Right lung (tissue), 5 donors: ENCODE results near the gene CSPG4. TPM values are rescaled to one million over a fixed set of nuclear protein-coding genes. Genes with fewer than 3 reads are reported as not detected.
A peak's percentile ranks its signal among the peaks of the same experiment; 100 is the strongest.

Experiments
- DNase-seq, 2 donors: peaks; one replicate each; pipeline ENCODE4 v3.0.0-alpha.2; 2013
- polyA plus RNA-seq, 5 donors: library from polyadenylated mRNA; unstranded; fragments of 120-200 nt; gene quantifications; one replicate each; pipeline versions ENCODE4 v1.2.1 to v1.2.3, GENCODE V29; 2013; ENCODE audit warnings: inconsistent platforms in 1 of 5, low replicate concordance in 1 of 5; ENCODE audit not compliant: insufficient read length in 5 of 5, insufficient read depth in 1 of 5

Gene CSPG4
- polyA plus RNA-seq, 5 donors, result 12.0 to 38.6 (median 22.6) TPM

DNA sequence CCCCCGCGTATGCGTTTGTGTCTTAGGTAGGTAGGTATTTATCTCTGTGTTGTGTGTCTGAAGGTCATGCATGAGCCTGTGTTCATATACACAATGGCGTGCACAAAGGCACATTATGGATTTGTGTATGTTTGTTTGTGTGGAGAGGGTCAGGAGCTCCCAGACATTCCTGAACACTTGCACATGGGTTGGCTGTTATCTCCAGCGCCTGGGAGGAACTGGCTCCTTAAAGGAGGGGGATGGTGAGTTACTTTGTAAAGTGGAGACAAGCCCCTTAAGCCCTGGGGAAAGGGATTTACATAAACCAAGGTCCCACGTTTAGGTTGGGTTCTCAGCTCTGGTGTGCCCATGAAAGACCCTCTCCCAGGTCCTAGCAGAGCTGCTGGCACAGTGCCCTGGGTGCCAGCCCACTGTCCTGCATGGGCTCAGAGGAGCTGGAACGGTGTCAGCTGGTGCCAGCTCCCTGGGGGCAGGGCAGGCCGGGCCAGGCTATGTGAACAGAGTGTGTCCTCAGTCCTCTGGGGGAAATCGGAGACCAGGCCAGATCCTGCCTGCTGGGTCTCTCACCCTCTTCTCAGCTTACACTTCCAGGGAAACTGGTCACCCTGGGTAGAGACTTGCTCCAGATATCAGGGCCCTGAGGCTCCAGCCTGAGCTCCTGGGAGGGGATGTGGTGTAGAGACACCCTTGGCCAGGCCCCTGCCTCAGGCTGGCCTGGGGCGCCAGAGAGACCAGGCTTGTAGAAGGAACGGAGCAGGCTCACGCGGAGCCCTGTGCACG, 39.8 kb downstream of the CSPG4 start:
- peak; percentile 44 to 54 for DNase-seq

DNA sequence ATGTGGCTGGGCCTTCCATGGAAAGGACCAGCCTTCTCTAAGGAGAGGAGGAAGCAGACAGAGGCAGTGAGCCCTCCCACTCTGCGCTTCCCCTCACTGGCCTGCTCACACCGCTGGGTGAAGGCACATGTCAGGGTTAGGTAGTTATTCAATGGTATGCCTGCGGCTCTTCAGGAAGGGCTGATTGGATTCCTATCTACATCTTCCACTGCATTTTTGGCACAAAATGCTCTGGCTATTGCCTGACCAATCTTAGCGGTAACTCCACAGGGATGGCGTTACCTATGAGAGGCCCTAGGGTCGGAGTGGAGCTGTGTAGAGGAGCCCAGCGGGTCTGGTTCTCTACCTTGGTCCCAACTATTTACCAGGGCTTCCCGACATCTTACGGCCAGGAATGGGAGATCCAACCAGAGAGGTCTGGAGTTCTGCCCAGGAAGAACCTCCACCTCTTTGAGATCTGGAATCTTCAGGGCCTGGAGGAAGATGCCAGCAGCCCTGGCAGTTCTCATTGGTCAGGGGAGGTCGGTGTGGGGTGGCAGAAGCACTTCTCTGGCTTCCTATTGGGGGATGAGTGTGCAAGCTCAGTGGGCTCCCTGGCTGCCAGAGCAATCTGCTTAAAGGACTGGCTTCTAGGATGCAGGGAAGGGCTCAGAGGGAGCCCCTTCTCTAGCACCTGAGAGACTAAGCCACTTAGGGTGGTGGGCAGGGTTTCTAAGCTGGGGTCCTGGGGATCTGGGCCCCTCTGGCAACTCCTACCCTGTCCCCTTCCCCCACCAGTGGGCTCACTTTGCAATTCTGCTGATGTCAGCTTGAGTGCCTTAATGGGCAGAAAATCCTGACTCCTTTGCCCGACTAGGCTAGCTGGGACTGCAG, 40.7 kb downstream of the CSPG4 start:
- no peak for DNase-seq

DNA sequence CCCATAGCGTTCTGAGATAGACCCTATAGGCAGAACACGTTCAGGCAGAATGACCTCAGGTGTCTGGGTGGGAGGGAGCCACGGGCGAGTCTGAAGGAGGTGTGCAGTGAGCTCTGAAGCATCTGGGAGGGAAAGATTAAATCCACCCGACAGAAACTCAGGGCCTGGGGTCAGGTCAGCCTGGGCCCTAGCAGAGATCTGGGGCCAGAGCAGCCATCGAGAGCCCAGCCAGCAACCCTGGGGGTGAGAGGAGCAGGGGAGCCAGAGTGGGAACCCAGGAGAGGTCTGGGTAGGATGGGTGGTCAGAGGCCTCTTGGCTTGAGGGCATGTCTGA, 42.8 kb downstream of the CSPG4 start:
- DNase-seq, result no peak

DNA sequence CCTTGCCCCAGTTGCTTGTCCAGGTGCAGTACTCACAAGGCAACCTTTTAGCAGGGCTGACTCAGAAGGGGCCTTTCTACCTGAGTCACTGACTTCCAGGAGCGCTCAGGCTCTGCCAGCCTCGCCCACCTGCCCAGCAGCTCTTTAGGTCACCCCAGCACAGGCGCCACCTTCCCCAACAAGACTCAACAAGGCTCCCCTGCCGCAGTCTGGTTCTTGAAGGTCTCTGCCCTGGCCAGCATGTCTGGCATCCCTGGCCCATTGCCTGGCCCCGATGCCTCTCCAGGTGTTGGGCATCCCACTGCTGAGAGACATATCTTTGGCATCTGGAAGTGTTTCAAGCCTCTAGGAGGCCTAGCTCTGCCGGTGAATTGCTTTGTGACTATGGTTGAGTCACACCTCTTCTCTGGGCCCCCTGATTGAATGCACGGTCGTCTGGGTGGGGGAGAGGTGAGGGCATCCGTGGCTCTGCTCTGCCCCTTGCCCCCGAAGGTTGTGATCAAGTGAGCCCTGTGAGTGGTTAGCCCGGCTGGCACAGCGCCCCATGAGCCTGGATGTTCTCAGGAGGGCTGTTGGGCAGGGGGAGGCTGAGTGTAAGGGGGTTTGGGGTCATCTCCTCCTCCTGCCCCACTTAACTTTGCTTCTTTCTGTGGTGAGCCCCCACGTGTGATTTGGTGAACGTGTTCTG, 43.3 kb downstream of the CSPG4 start:
- no peak for DNase-seq

DNA sequence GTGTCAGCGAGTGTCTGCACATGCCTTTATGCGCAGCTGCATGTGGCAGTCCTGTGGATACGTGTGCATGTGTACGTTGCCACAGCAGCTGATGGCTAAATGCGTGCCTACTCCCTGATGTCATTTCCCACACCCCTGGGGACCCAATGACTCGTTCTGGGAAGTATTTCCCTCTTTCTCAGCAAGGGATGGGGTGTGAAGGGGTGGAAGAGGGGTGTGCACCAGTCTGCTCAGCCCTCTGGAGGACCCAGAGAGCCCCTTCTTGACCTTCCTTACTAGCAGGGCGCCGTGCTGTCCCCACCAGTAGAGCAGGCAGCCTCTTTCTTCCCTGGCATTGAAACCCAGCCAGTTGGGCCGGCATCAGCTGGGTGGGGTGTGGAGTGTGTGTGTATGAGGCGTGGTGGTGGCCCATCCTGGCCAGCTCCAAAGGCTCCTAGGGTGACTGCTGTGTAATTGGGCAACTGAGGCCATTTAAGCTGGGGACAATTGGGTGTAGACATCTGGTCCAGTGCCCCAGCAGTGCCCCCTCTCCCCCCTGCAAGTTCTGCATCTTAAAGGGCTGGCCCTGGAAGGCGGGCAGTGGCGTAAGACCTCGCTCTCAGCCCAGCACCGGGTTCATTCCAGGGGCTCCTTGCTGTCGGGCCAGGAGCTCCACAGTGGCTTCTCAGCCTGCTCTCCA, 45.7 kb downstream of the CSPG4 start:
- no peak for DNase-seq

DNA sequence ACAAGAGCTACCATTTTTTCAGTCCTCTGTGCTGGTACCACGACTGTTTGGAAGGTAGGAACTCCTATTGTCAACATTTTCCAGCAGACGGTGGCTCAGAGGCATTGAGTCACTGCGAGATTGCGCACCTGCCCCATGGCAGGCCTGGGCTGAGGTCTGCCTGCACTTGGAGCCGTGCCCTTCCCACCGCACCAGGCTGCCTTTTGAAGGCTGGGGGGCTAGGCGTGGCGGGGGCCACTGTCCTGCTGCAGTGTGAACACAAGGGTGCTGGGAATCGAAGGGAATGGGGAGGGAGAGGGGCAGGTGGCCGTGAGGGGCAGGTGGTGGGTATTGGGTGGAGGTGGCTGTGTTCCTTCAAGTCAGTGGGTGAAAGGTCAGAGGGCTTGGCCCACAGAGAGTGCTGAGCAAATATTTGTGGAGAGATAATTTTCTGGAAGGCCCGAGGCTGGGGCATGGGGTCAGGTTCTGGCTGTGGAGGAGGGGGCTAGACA, 48.7 kb downstream of the CSPG4 start:
- no peak for DNase-seq

DNA sequence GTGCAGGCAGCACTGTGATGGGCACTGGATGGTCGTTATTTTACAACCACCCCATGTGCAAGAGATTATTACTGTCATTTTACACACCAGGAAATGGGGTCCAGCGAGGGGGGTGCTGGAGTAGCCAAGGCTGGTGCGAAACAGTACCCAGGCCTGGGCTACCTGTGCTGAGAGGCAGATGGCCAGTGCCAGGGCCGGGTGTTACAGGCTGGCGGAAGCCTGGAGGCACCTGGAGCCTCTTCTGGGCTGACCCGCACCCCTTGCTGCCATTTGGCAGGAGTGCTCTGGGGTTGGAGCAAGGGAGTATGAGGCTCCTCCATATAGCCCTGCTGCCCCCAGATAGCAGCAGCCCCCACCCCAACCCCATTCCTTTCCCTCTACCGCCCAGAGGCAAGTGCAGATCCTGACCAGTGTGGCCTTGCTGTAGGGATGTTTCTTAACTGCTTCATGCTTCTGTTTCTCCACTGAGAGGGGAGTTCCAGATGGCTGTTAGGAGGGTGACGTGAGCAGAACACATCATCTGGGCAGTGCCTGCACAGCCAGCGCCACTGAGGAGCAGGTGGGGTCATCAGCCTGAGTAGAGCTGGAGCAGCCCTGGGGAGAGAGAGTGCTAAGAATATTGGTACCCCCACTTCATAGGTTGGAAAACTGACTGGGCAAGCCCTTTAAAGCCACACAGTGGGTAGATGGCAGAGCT, 49.7 kb downstream of the CSPG4 start:
- DNase-seq, result no peak

DNA sequence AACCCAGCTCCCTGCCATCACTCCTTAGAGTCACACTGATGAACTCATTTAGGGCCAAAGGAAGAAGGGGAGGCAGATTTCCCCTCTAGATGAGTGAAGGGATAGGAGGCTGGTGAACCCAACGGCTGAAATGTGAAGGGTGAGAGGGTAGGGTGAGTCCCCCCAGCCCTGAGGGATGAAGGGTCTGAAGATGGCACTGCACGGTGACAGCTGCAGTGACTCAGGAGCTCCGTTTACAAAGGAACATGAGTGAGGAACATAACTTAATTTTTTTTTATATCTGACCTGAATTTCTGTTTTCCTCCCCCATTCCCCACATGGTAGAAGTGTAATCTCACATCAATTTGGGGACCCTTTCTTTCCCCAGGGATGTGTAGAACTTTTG, 50.9 kb downstream of the CSPG4 start:
- DNase-seq, result no peak

DNA sequence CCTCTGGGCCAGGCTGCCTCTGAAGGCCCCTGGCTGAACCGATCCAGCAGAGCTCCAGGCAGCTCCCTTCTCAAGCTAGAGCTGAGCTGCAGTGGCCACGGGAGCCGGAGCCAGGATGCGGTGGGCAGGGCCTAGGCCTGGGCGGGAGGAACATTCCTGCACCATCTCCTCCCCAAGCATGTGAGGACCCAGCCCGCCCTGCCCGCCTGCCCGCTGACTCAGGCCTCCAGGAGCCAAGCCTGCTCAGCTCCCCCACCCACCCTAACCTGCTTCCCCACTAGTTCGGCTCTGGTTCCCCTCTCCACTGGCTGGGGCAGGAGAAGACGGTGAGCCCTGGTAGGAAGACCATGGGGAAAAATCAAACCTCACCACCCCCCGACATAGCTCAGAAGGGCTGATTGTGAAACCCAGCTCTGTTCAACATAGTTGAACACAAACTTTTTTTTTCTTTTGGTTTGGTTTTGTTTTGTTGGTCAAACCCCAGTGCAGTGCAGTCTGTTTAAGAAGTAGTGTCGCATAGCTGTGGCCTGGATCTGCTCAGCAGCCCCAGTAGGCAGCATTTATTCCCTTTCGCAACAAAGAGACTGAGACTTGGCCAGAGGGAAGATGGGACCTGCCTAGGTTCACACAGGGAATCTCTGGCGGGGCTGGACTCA, 51.4 kb downstream of the CSPG4 start:
- peak; percentile 60 for DNase-seq

DNA sequence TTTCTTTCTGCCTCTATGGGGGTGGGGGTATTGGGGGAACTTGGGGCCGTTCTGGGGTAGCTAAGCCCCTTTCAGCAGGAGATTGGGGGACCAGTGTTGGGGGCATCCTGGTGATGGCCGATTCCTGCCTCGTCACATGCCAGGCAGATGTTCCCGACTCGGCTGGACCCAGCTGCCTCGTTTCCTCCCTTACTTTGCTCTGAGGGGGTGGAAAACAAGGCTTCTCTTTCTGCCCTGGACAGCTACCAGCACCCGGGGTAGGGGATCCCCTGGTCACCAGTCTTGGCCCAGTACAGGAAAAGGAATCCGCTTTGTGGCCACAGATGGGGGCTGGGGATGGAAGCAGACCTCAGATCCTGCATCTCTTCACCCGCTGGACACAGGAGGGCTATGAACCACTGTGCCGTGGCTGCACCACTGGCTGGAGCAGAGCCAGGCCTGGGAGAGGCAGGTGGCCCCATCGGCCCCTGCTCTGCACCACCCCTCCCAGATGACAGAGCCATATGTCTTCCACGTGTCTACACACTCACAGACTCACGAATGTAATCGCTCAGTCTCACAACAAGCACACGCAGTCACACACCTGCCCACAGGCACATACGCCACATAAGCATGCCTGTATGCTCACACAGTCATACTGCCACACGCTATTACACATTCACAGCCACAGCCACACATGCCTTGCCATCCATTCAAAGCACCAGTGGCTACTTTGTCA, 52.6 kb downstream of the CSPG4 start:
- no peak for DNase-seq

DNA sequence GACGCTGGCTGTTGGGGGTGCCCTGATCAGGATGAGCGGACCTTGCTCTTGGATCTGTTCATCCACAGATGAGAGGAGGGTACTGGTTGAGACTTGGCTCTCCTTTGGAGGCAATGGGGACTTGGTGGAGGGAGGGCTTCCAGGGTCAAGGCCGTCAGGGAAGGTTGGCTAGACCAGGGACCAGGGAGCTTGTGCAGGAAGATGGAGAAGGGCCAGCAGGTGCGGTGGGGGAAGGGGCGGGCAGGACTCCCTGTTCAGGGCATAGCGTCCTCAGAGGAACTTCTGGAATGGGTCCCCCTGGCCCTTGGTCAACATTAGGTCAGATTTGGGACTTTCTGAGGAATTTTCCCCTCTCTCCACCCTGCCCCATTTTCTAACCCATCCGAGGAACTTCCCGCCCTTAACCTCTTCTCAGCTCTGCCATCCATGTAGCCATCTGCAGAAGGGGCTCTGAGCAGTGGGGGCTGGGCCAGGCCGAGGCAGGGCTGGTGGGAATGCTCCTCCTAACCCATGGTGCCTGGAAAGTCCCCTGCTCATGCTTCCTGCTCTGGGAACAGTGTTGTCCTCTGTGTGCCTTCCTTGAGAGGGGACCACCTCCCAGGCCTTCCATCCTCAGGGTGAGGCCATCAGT, 53.4 kb downstream of the CSPG4 start:
- no peak for DNase-seq

DNA sequence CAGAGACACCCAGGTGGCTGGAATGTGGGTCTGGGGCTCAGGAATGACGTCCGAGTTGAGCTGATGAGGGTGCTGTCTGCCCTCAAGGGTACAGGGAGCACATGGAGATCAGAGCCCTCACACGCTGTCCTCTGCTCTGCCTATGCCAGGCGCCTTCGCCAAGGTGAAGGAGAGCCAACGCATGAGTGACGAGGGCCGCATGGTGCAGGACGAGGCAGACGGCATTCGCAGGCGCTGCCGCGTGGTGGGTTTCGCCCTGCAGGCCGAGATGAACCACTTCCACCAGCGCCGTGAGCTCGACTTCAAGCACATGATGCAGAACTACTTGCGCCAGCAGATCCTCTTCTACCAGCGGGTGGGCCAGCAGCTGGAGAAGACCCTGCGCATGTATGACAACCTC, 55.8 kb downstream of the CSPG4 start:
- DNase-seq, result no peak

DNA sequence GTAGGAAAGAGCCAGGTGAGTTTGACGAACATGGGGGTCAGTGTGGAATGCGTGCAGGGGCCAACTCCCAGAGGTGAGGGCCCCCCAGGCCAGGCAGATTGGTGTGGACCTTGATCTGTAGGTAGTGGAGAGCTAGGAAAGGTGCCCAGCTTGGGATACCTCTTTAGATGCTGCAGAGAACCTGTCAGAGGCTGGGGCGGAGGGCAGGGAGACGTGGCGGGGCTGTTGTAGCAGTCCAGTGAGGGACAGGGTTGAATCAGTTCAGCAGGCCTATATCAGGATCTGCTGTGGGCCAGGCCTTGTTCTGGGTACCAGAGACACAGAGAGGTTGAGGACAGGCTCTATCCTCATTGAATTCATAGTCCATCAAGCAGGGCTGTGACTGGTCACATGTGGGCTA, 56.3 kb downstream of the CSPG4 start:
- no peak for DNase-seq

DNA sequence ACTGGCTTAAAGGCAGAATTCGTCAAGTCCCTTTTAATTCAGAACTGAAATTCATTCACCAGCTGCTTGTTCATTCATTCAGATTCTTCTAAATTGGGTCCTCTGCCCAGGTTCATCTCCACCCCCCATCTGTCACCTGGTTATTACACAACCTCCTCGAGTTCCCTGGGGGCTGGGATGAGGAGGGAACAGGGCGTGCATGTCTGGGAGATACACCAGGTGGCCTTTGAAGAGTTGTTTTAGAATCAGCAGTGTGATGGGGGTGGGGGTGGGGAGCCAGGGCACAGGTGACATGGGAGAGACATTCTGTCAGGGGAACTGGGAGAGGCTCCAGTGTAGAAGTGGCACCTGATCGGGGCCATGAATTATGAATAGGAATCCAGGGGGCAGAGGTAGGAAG, 56.7 kb downstream of the CSPG4 start:
- DNase-seq, result no peak

DNA sequence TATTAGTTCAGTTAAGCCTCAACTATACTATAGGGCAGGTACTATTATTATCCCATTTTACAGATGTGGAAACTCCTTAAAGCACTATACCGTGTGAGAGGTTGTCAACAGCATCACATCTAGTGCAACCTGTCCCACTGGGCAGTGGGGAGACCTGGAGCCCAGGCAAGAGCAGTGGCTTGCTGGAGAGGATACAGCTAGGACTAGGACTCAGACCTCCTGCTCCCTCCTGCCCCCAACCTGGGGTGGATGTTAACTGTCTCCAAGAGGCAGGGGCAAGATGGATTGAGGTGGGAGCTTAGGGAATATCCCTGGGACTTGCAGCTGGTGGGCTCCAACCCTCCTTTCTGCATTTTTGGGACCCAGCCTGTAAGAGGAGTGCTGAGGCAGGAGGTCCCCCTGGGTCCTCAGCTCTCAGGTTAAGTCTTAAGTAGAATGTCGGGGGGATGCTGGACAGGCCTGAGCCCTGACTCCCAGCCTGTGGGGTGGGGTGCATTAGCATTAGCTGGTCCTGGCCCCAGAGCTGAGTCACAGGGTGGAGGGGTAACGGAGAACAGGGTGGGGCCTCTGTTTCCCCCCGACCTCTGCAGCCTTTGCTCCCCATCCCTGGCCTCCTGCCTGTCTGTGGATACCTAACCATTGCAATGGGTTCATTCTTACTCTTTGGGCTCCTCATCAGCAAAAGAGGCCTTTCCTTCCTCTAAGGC, 58.3 kb downstream of the CSPG4 start:
- DNase-seq, result no peak

DNA sequence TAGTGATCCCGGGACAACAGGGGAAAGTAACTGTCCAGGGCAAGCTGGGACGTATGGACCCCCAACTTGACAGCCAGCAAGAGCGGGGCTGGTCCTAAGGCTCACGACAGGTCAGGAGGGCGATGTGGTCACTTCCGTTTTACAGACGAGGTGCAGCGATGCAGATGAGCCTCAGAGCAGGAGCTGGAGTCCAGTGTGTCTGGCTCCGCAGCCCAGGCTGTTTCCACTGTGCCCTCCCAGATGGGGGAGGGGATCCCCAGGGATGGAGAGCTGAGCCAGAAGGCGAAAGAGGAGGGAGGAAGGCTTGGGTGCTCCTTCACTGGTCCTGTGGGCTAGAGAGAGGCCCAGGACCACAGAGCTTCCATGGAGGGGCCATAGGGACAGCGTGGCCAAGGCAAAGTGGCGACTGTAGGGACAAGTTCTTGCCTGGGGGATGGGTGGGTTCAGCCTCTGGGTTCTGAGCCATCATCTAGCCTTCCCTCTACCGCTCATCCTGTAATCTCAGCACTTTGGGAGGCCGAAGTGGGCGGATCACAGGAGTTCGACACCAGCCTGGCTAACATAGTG, 59.2 kb downstream of the CSPG4 start:
- DNase-seq, result no peak

DNA sequence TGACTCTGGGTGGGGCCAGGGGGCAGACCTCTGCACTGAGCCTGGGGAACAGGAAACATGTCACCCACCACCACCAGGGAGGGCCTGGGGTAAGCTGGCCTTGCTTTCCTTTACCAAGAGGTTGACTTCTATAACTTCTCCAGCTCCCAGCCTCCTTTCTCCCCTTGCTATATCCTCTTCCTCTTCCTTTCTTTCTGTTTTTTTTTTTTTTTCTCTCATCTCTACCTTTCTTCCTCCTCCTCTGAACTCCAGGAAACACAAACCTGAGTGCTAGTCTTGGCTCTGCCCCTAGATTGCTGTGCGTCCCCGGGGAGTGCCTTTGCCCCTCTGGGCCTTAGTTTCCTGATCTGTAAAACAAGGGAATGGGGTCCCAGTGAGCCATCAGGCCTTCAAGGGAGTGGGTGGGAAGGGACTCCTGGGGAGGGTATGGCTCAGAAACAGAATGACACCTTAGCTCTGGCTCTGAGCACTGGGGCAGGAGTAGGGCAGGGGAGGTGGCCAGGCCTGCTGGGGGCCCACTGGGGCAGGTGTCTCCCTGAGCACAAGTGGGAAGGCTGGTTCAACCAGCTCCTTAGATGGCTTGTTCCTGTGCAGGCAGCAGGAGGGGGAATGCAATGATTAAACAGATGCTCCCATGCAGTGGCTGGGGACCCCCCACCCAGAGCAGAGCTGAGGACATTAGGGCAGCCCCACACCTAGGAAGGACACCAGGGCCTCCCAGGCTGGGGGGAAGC, 60.7 kb downstream of the CSPG4 start:
- no peak for DNase-seq
